Heart left ventricle (tissue), 13 donors: Measurements from ENCODE around the gene ATP1B3.

Source experiments
- CTCF ChIP-seq, 12 donors: fragments of 200-600 bp; sonication (generic) in 4 of 12; IDR thresholded peaks; one replicate each; pipeline versions ENCODE4 v1.5.0 to v1.8.0; 2018 to 2022; ENCODE audit warnings: antibody characterized with exemption in 12 of 12, mild to moderate bottlenecking in 5 of 12
- POLR2A ChIP-seq, 2 donors: fragments of 450-650 bp; IDR thresholded peaks; one replicate each; pipeline ENCODE4 v1.6.1; 2017; ENCODE audit warnings: antibody characterized with exemption in 2 of 2, mild to moderate bottlenecking in 2 of 2, moderate library complexity in 2 of 2
- donor health status: ischemic (EF 13 %, LVEDD 7.1; RV severe dilation, severe dysfunction).
- donor health status: DM: no; HTN: yes; CAD: no.
- donor health status: DM: no; HTN: no; CAD: no.
- donor health status: ischemic (EF 25% LVEDD 6.9; RV normal size, moderate dysfunction).
- donor health status: ischemic (EF 25% LVEDD 5.7; RV mildly dilated, moderate dysfunction).
- donor health status: ischemic (EF 35%, LVEDD 5.7; RV mildly dilated, moderate dysfunction).
- donor health status: nonischemic (EF 11% LVEDD 7.7; RV severe dilation, severe dysfunction).
- donor health status: DM: yes; HTN: yes; CAD: no.
- donor health status: PGD.
- donor health status: ischemic (EF 29% LVEDD 5.4; RV normal size, mild dysfunction).
- donor health status: nonischemic (EF 23%, LVEDD 6.1; RV moderate dilation, normal function).

GRCh38 chr3:141934354-141934753 lies 57.9 kb downstream of the ATP1B3 start:
- TF ChIP-seq CTCF (IDR thresholded peaks at IDR 0.05) (no peak), POLR2A (IDR thresholded peaks at IDR 0.05) (no peak)
